K562 (cell line): ENCODE data around the gene POLD1. TPM values are rescaled to one million over a fixed set of nuclear protein-coding genes. Genes with fewer than 3 reads are reported as not detected.

Experiments
- ARID2 ChIP-seq: fragments of 450-650 bp; IDR thresholded peaks from 2 replicates; pipeline ENCODE4 v1.6.1; 2017; ENCODE audit warnings: antibody characterized with exemption, mild to moderate bottlenecking
- ATF2 ChIP-seq: sonication (generic); formaldehyde crosslinking; IDR thresholded peaks from 2 replicates; pipeline ENCODE4 v1.8.1; 2022; ENCODE audit warnings: missing genetic modification reagents
- HDGF ChIP-seq: fragments of 450-650 bp; IDR thresholded peaks from 2 replicates; pipeline ENCODE4 v1.6.1; 2016
- HNRNPH1 ChIP-seq: fragments of 200-400 bp; formaldehyde crosslinking; optimal IDR thresholded peaks from 2 replicates; pipeline ENCODE3; 2017; ENCODE audit warnings: low read depth, mild to moderate bottlenecking, low read length, moderate library complexity
- MAZ ChIP-seq, 2 experiments: fragments of 450-650 bp in 1 of 2; sonication (generic) in 1 of 2; formaldehyde crosslinking; IDR thresholded peaks in 1 of 2; conservative IDR thresholded peaks in 1 of 2; 2 replicates each; pipeline versions ENCODE4 v1.4.0 to v1.5.0; 2020; ENCODE audit warnings: mild to moderate bottlenecking in 1 of 2, missing genetic modification reagents in 1 of 2
- NFRKB ChIP-seq: fragments of 450-650 bp; IDR thresholded peaks from 2 replicates; pipeline ENCODE4 v1.6.1; 2016; ENCODE audit warnings: low read depth
- NR2C2 ChIP-seq, 2 experiments: fragments of 200-800 bp in 1 of 2; sonication (Bioruptor generic) in 1 of 2; sonication (generic) in 1 of 2; formaldehyde crosslinking in 1 of 2; IDR thresholded peaks; 2 replicates each; pipeline versions ENCODE4 v1.6.1 to v1.8.0; 2016 to 2022; ENCODE audit warnings: mild to moderate bottlenecking in 1 of 2, missing compliant biosample characterization in 1 of 2, missing genetic modification characterization in 1 of 2, missing genetic modification reagents in 1 of 2
- PBX2 ChIP-seq, 2 experiments: IDR thresholded peaks in 1 of 2; conservative IDR thresholded peaks in 1 of 2; 2 replicates each; pipeline ENCODE4 v1.6.1; 2016; ENCODE audit warnings: low read depth in 2 of 2, mild to moderate bottlenecking in 1 of 2, missing compliant biosample characterization in 1 of 2, missing genetic modification characterization in 1 of 2, moderate library complexity in 1 of 2
- PML ChIP-seq: IDR thresholded peaks from 2 replicates; pipeline ENCODE4 v1.6.1; 2012; ENCODE audit warnings: low read length, inconsistent platforms
- RNF2 ChIP-seq: sonication (generic); IDR thresholded peaks from 2 replicates; pipeline ENCODE4 v1.6.1; 2016
- SUPT5H ChIP-seq: fragments of 450-650 bp; IDR thresholded peaks from 2 replicates; pipeline ENCODE4 v1.6.1; 2016
- TCF3 ChIP-seq: sonication (generic); formaldehyde crosslinking; IDR thresholded peaks from 2 replicates; pipeline ENCODE4 v1.4.0; 2020; ENCODE audit warnings: mild to moderate bottlenecking, missing genetic modification reagents
- ZBTB1 ChIP-seq: sonication (generic); formaldehyde crosslinking; IDR thresholded peaks from 2 replicates; pipeline ENCODE4 v1.8.1; 2023; ENCODE audit warnings: missing genetic modification reagents, low read depth, mild to moderate bottlenecking, borderline replicate concordance
- ZNF224 ChIP-seq: sonication (generic); formaldehyde crosslinking; IDR thresholded peaks from 2 replicates; pipeline ENCODE4 v1.8.0; 2022; ENCODE audit warnings: mild to moderate bottlenecking, missing genetic modification reagents
- polyA plus RNA-seq, 8 experiments: library from polyadenylated mRNA; depleted of rRNA in 4 of 8; stranded (reverse) in 5 of 8; unstranded in 3 of 8; fragments of >200 nt; fragmentation: Nextera tagmentation in 2 of 8; fragmentation: Illumina TruSeq in 1 of 8; extraction: Ambion mirVana in 2 of 8; extraction: Trizol in 1 of 8; gene quantifications; 2 replicates each; pipeline versions ENCODE4 v1.2.1 to v1.2.3, GENCODE V29; 2011 to 2014; ENCODE audit warnings: inconsistent platforms in 1 of 8, missing spikeins in 1 of 8
- total RNA-seq, 7 experiments: library from RNA; depleted of rRNA in 6 of 7; stranded (reverse); fragments of >200 nt in 6 of 7; fragmentation: Illumina TruSeq in 2 of 7; extraction: Trizol in 2 of 7; gene quantifications; 2 replicates each; pipeline versions ENCODE4 v1.2.1 to v1.2.3, GENCODE V29; 2011 to 2021; ENCODE audit warnings: low replicate concordance in 1 of 7
- TF ChIP-seq, protein P1 (sequence below): fragments of 250-450 bp; sonication (Bioruptor Pico); IDR thresholded peaks from 2 replicates; pipeline ENCODE4 v1.4.0; 2020; ENCODE audit warnings: mild to moderate bottlenecking, moderate library complexity, borderline replicate concordance
- TF ChIP-seq, protein P2 (sequence below): fragments of 450-650 bp; IDR thresholded peaks from 2 replicates; pipeline ENCODE4 v1.6.1; 2018; ENCODE audit not compliant: partially characterized antibody

Gene POLD1
- total and polyA plus RNA-seq, 9 of the 15 experiments (the other 6 are each of a cell fraction or from before 2014, with no cell fraction given) = 1.3 to 312 (median 47.8) TPM

DNA sequence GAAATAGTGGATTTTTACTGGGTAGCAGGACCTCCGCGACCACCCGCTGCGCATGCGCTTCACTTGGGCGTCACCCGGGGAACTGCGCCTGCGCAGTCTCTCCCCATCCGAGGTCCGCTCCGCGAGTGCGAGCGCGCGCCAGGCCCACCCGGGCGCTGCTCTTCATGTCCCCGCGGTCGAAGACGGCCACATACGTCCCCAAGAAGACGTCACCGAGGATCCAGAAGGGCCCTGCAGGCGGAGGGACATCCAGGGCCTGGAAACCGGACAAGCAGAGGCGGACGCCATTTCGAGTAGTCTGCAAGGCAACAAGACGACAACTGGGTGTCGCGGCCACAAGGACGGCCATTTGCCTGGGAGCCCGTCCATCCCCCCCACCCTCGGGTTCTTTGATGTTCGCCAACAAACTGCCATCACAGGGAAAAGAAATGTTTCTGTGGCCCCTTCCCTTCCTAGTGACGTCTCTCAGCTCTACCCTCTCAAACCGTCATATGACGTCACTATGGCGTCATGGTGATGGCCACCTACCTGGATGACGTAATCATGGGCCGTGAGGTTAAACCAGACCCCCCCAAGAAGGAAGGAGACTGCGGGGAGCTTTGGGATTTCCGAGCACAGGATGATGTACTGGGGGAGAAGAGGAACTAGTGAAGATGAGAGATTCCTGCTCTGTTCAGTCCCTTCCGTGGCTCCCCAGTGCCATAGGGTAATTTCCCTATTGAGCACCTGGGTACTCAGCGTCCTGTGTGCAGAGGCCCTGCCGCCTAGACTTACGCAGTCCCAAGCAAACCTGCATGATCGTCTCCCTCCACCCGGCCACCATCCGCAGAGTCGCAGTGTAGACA lies 25.4 kb upstream of the POLD1 start (continued):
- TF ChIP-seq, protein P1, sequence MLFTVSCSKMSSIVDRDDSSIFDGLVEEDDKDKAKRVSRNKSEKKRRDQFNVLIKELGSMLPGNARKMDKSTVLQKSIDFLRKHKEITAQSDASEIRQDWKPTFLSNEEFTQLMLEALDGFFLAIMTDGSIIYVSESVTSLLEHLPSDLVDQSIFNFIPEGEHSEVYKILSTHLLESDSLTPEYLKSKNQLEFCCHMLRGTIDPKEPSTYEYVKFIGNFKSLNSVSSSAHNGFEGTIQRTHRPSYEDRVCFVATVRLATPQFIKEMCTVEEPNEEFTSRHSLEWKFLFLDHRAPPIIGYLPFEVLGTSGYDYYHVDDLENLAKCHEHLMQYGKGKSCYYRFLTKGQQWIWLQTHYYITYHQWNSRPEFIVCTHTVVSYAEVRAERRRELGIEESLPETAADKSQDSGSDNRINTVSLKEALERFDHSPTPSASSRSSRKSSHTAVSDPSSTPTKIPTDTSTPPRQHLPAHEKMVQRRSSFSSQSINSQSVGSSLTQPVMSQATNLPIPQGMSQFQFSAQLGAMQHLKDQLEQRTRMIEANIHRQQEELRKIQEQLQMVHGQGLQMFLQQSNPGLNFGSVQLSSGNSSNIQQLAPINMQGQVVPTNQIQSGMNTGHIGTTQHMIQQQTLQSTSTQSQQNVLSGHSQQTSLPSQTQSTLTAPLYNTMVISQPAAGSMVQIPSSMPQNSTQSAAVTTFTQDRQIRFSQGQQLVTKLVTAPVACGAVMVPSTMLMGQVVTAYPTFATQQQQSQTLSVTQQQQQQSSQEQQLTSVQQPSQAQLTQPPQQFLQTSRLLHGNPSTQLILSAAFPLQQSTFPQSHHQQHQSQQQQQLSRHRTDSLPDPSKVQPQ (CRISPR knock-in tag) = no peak
- TF ChIP-seq RNF2 (no peak), ZNF224 (CRISPR knock-in tag) (no peak), ARID2 (no peak), NR2C2 (CRISPR knock-in tag; IDR thresholded peaks at IDR 0.05) (no peak), NR2C2 (tag; IDR thresholded peaks at IDR 0.05) (0 out of 2 replicates have a peak, but pooled peaks have one; percentile 15), NFRKB (peak; percentile 83), PBX2 (CRISPR knock-in tag; IDR thresholded peaks at IDR 0.05; ENCODE audit: low read depth) (no peak), PBX2 (tag; conservative IDR thresholded peaks at IDR 0.05; ENCODE audit: low read depth) (no peak), TCF3 (CRISPR knock-in tag) (no peak), ZBTB1 (CRISPR knock-in tag) (no peak), SUPT5H (peak; percentile 95), HDGF (no peak), PML (peak; percentile 48; the same call in 1 of the 2 replicates), ATF2 (CRISPR knock-in tag) (peak; percentile 95; the same call in 1 of the 2 replicates), HNRNPH1 (no peak), MAZ (CRISPR knock-in tag; conservative IDR thresholded peaks at IDR 0.05 in 1 of 2, IDR thresholded peaks at IDR 0.05 in 1 of 2) (peak; percentile 42 to 61)
- TF ChIP-seq, protein P2, sequence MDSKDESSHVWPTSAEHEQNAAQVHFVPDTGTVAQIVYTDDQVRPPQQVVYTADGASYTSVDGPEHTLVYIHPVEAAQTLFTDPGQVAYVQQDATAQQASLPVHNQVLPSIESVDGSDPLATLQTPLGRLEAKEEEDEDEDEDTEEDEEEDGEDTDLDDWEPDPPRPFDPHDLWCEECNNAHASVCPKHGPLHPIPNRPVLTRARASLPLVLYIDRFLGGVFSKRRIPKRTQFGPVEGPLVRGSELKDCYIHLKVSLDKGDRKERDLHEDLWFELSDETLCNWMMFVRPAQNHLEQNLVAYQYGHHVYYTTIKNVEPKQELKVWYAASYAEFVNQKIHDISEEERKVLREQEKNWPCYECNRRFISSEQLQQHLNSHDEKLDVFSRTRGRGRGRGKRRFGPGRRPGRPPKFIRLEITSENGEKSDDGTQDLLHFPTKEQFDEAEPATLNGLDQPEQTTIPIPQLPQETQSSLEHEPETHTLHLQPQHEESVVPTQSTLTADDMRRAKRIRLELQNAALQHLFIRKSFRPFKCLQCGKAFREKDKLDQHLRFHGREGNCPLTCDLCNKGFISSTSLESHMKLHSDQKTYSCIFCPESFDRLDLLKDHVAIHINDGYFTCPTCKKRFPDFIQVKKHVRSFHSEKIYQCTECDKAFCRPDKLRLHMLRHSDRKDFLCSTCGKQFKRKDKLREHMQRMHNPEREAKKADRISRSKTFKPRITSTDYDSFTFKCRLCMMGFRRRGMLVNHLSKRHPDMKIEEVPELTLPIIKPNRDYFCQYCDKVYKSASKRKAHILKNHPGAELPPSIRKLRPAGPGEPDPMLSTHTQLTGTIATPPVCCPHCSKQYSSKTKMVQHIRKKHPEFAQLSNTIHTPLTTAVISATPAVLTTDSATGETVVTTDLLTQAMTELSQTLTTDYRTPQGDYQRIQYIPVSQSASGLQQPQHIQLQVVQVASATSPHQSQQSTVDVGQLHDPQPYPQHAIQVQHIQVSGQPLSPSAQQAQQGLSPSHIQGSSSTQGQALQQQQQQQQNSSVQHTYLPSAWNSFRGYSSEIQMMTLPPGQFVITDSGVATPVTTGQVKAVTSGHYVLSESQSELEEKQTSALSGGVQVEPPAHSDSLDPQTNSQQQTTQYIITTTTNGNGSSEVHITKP = no peak
